ENCODE results near the gene SREBF1.

The SREBF1 gene

DNA sequence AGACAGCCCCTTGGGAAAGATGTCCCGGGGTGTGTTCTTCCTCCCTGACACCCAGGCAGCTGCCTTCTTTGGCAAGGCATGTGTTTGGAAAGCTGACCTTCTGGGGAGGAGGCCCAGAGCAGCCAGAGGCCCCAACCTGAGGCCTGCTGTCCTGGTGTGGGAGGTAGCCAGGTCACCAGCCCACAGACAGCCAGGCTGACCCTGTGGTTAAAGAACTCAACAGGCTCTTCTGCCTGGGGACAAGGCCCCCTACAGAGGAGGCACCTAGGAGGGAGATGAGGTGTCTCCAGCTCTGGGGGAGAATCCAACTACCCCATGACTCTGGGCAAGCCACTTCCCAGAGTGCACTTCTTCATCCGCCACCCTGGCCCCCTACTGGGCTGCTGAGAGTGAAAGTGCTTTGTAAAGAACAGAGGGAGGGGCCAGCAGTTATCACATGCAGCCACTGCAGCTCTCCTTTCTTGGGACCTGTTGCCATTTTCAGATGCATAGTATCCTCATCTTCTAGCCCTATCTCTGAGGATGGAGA, 13.1 kb upstream of the SREBF1 start:
- H3K27ac Mint-ChIP-seq = no peak overlapping the region
- DNase-seq (ENCODE audit: low spot score in 2 of 2) = peak in 1 of 2 donors; percentile 38
- no peaks in the 10 kb centered on the region for H3K27me3 Mint-ChIP-seq
- no peak overlapping the region for H3K4me3 Mint-ChIP-seq
- H3K4me1 Mint-ChIP-seq = peaks cover 2% of the 10 kb centered on the region
- H3K9me3 Mint-ChIP-seq = no peaks in the 10 kb centered on the region
- no peaks in the 10 kb centered on the region for H3K36me3 Mint-ChIP-seq
- peak; percentile 97 for ATAC-seq (ENCODE audit: low read depth)

DNA sequence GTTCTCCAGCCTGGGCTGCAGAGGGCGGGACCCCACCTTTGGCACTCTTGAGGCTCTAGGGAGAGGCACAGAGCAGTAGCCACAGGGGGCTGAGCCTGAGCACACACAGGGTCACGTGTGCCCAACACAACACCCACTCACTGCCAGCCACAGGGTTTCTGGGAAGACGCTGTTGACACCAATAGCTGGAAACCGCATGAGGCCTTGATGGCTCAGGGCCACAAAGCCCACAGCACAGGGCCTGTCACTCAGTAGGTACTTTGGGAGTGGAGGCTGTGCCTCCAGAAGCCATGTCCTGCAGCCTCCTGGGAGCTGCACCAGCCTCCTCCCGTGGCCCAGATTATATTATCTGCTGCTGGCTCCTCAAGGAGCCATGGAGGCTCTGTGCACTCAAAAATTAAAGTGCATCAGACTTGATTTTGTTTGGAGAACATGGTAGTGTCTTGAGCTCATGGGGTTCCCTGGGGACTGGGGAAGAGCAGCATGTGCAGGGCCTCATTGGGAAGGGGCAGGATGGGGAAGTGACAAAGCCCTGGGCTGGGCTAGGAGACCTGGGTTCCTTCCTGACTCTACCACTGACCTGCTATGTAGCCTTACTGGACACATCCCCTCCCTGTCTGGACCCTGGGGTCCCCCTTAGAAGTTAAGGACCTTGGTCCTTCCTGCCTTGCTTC, 12.5 kb upstream of the SREBF1 start:
- Mint-ChIP-seq H3K4me1 (peaks cover 2% of the 10 kb centered on the region), H3K4me3 (no peak overlapping the region), H3K27ac (no peak overlapping the region), H3K36me3 (no peaks in the 10 kb centered on the region), H3K9me3 (no peaks in the 10 kb centered on the region), H3K27me3 (no peaks in the 10 kb centered on the region)
- peak; percentile 41 for ATAC-seq (ENCODE audit: low read depth)
- no peak for DNase-seq (ENCODE audit: low spot score in 2 of 2)

DNA sequence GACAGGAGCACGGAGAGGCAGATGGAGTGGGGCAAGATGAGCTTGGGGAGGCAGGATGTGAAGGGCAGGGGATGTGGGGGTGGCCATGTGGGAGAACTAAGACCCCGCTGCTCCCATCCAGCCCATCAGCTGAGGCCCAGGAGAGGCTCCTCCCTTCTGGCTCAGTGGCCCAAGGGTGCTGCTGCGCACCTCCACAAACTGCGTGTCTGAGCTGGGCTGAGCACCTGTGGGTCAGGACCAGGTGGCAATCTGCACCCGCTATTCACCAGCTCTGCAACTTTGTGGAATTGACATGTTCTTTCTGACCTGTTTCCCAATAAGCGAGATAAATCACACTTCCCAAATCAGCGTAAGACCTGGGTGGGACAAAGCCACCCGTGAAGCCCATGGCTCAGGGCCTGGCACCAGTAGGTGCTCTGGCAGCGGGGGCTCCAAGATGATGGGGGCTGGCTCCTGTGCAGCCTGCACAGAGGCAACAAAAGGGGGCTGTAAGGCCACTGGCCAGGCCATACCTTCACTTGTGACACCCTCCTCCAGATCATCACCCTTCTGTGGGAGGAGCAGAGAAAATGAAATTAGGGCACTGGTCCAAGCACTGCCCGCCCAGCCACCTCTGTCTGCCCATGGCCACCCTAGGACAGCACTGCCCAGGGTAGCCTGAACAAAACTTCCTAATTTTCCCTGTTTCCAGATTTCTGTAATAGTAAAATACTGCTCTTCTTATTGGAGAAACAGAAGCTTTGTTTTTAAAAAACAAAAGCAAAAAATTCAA, 11.7 kb upstream of the SREBF1 start:
- H3K27me3 Mint-ChIP-seq = no peaks in the 10 kb centered on the region
- no peak for DNase-seq (ENCODE audit: low spot score in 2 of 2)
- peaks cover 2% of the 10 kb centered on the region for H3K4me1 Mint-ChIP-seq
- H3K36me3 Mint-ChIP-seq = no peaks in the 10 kb centered on the region
- H3K27ac Mint-ChIP-seq = no peak overlapping the region
- ATAC-seq (ENCODE audit: low read depth) = no peak
- H3K9me3 Mint-ChIP-seq = no peaks in the 10 kb centered on the region
- no peak overlapping the region for H3K4me3 Mint-ChIP-seq

DNA sequence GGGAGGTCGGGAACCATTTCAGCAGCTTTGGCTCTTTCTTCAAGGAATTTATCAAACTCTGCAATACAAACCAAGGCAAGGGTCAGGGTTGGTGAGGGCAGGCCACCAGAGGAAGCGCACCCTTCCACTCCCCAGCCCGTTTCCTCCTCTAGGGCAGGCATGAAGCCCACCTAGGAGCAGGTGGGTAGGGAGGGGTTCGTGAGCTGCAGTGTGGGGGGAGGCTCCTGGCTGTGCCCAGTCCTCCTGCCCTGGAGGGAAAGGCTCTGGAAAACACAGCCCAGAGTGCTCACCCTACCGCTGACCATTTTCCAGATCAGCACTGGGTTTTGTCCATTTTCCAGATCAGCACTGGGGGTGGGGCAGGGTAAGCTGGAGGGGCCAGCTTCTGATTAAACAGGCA, 10.9 kb upstream of the SREBF1 start:
- ATAC-seq (ENCODE audit: low read depth) = no peak
- Mint-ChIP-seq H3K4me3 (no peak overlapping the region), H3K9me3 (no peaks in the 10 kb centered on the region), H3K36me3 (no peaks in the 10 kb centered on the region), H3K4me1 (peaks cover 2% of the 10 kb centered on the region), H3K27ac (no peak overlapping the region), H3K27me3 (no peaks in the 10 kb centered on the region)
- DNase-seq (ENCODE audit: low spot score in 2 of 2) = no peak

- H3K27ac Mint-ChIP-seq = no peak overlapping the region
- ATAC-seq (ENCODE audit: low read depth) (no peak), DNase-seq (ENCODE audit: low spot score in 2 of 2) (no peak)
- peaks cover 2% of the 10 kb centered on the region for H3K4me1 Mint-ChIP-seq
- H3K9me3 Mint-ChIP-seq = no peaks in the 10 kb centered on the region
- H3K27me3 Mint-ChIP-seq = no peaks in the 10 kb centered on the region
- no peak overlapping the region for H3K4me3 Mint-ChIP-seq
- no peaks in the 10 kb centered on the region for H3K36me3 Mint-ChIP-seq
Measured at GRCh38 chr17:17847118-17847689, 10.4 kb upstream of the SREBF1 start.

DNA sequence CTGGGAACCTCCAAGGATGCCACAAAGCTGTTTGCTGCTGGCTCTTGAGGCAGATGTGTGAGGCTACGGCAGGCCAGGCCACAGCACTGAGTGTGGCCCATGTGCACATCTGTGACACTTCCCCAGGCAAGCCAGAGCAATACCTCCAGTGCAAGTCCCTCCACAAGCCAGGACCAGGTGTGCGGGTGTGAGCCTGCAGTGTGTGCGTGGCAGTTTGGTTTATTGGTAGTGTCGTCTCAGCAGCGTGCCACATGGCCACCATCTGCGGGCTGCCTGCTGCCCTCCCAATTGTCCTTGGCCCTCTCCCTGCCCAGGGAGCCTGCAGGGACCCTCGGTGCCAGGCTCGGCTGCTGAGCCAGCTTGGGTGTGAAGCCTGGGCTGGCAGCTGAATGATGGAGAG, 9.9 kb upstream of the SREBF1 start:
- Mint-ChIP-seq H3K27me3 (no peaks in the 10 kb centered on the region), H3K4me3 (no peak overlapping the region), H3K27ac (no peak overlapping the region), H3K4me1 (peaks cover 2% of the 10 kb centered on the region), H3K9me3 (no peaks in the 10 kb centered on the region), H3K36me3 (no peaks in the 10 kb centered on the region)
- ATAC-seq (ENCODE audit: low read depth) = no peak
- no peak for DNase-seq (ENCODE audit: low spot score in 2 of 2)

DNA sequence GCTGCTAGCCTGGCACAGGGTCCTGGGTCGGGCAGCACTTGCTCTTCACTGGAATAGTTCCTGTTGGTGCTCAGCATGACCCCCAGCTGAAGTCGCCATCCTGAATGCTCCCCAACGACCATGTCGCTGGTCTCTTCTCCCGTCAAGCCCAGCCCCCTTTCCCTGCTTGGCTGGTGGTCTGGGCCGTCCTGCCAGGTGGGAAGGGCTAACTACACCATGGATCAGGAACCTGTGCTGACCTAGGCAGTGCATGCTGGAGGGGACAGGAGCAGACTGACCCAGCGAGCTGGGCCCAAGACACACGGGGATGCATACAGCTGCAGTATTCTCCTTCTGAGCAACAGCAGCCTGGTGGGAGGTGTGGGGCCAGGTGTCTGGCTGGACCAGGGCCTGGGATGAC, 9.2 kb upstream of the SREBF1 start:
- Mint-ChIP-seq H3K27me3 (no peaks in the 10 kb centered on the region), H3K4me1 (peaks cover 4% of the 10 kb centered on the region), H3K27ac (no peak overlapping the region), H3K9me3 (no peaks in the 10 kb centered on the region), H3K36me3 (no peaks in the 10 kb centered on the region), H3K4me3 (no peak overlapping the region)
- ATAC-seq (ENCODE audit: low read depth) (no peak), DNase-seq (ENCODE audit: low spot score in 2 of 2) (no peak)

DNA sequence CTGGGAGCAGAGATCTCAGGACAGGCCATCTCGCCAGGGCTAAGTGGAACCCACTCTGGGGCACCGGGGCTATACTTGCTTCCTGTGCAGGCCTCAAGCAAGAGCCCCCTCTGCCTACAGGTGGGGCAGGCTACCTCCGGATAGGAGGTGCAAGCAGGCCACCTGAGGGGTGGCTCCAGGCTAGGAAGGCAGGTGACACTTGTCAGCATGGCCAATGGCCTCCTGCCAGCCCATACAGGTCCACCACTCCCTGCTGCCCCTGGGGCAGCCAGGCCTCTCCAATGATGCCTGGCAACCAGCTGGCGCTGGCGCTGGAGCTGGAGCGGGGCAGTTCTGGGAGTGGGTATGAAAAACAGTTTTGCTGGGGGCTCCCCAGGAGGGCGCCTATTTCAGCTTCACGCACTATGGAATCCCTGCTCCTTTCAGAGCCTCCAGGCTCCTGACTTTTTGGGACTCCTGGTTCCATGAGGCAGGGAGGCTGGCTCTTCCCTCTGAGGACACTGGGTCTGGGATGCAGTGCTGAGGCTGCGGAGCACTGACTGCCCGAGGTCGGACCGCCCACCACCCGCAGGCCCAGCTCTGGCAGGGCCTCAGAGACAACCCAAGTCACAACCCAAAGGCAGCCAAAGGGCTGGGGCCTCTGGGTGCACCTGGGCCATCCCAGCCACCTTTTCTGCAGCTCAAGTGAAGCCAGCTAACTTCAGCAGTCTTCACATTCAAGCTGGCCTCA, 8.4 kb upstream of the SREBF1 start:
- DNase-seq (ENCODE audit: low spot score in 2 of 2) = no peak
- Mint-ChIP-seq H3K27me3 (no peaks in the 10 kb centered on the region), H3K4me3 (no peak overlapping the region)

DNA sequence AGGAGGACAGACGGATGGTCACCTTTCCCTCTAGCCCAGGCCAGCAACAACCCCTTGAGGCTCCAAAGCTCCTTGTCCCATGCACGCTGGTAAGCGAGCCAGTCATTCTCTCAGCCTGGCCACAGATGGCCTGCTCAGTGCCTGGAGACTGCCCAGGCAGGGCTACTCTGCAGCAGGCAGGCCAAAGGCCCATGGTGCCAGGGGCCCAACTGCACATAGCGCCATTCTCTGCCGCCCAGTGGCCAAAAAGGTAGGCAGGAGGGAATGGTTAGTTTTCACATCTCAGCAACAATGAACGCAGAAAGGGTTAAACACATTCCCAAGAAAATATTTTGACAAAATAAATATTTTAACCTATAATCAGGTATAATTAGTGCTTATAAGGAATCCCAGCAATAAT, 7.7 kb upstream of the SREBF1 start:
- Mint-ChIP-seq H3K36me3 (no peaks in the 10 kb centered on the region), H3K4me1 (peaks cover 8% of the 10 kb centered on the region), H3K9me3 (no peaks in the 10 kb centered on the region), H3K4me3 (no peak overlapping the region), H3K27me3 (no peaks in the 10 kb centered on the region), H3K27ac (no peak overlapping the region)
- ATAC-seq (ENCODE audit: low read depth) = no peak
- DNase-seq (ENCODE audit: low spot score in 2 of 2) = no peak

More for the DNA sequence above, 8.4 kb upstream of the SREBF1 start:
- Mint-ChIP-seq H3K4me1 (peaks cover 8% of the 10 kb centered on the region), H3K9me3 (no peaks in the 10 kb centered on the region), H3K36me3 (no peaks in the 10 kb centered on the region), H3K27ac (no peak overlapping the region)
- ATAC-seq (ENCODE audit: low read depth) = no peak

GRCh38 chr17:17844079-17844478, 7.3 kb upstream of the SREBF1 start:
- Mint-ChIP-seq H3K27me3 (no peaks in the 10 kb centered on the region), H3K4me3 (no peak overlapping the region), H3K9me3 (no peaks in the 10 kb centered on the region), H3K36me3 (no peaks in the 10 kb centered on the region), H3K4me1 (peaks cover 6% of the 10 kb centered on the region), H3K27ac (no peak overlapping the region)
- no peak for ATAC-seq (ENCODE audit: low read depth)
- DNase-seq (ENCODE audit: low spot score in 2 of 2) = no peak

- no peaks in the 10 kb centered on the region for H3K9me3 Mint-ChIP-seq
- H3K36me3 Mint-ChIP-seq = no peaks in the 10 kb centered on the region
- H3K27me3 Mint-ChIP-seq = no peaks in the 10 kb centered on the region
- no peak for ATAC-seq (ENCODE audit: low read depth)
- no peak for DNase-seq (ENCODE audit: low spot score in 2 of 2)
- H3K4me1 Mint-ChIP-seq = peaks cover 6% of the 10 kb centered on the region
- peak overlapping the region; percentile 18 for H3K27ac Mint-ChIP-seq
- no peak overlapping the region for H3K4me3 Mint-ChIP-seq
Measured at GRCh38 chr17:17843096-17843495, 6.3 kb upstream of the SREBF1 start.

DNA sequence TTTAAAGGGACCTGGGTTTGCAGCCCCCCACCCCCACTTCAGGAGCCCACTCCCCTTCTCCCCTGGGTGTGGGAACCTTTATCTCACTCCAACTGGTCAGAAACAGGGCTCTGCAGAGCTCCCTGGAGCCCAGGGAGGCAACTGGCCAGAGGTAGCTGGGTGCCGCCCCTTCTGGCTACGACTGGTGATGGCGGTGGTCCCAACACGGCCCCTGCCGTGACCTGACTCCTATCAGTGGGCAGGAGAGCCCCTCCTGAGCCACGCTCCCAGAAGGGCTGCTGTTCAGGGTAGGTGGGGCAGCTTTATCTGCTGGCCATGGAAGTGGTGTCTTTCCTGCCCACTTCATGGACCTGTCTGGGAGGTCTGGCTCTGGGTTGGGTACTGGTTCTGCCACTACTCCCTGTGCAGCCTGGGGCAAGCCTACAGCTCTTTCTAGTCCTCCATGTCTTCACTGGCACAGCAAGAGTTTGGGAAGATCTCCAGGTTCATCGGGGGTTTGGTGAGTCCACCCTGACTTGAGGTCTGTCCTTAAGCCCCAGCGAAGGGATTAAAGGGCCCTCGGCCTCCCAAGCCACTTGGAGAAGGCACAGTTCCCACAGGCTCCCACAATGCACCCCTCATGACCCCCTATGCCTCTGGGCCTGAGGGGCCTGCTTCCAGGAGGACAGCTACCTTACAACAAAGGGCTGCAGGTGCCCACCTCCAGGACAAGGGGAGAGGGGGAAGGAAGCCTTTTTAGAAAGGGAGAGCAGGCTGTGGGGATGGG, 5.5 kb upstream of the SREBF1 start:
- Mint-ChIP-seq H3K27ac (peak overlapping the region; percentile 18), H3K36me3 (no peaks in the 10 kb centered on the region), H3K4me1 (peaks cover 11% of the 10 kb centered on the region), H3K9me3 (no peaks in the 10 kb centered on the region), H3K27me3 (no peaks in the 10 kb centered on the region), H3K4me3 (no peak overlapping the region)
- ATAC-seq (ENCODE audit: low read depth) = no peak
- no peak for DNase-seq (ENCODE audit: low spot score in 2 of 2)

DNA sequence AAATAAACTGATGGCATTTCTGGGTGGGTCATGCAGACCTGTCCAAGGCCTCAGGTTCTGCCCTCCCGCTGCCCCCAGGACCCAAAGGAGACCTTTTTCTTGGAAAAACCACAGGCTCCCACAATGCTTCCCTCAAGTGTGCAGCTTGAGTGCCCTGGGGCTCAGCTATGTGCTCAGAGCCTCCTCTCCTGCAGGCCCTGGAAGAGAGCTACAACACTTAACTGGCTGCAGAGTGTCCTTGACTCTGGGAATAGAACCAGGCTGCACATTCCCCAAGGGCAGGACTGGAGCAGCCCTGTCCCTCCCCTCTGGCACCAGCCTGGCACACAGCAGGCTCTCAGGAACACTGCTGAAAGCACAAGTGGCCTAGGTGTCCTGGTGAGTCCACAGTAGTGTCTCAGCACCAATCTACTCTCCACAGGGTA, 4.8 kb upstream of the SREBF1 start:
- no peaks in the 10 kb centered on the region for H3K27me3 Mint-ChIP-seq
- ATAC-seq (ENCODE audit: low read depth) = no peak
- H3K27ac Mint-ChIP-seq = peak overlapping the region; percentile 89
- H3K36me3 Mint-ChIP-seq = no peaks in the 10 kb centered on the region
- peaks cover 15% of the 10 kb centered on the region for H3K4me1 Mint-ChIP-seq
- H3K4me3 Mint-ChIP-seq = no peak overlapping the region
- no peaks in the 10 kb centered on the region for H3K9me3 Mint-ChIP-seq
- DNase-seq (ENCODE audit: low spot score in 2 of 2) = no peak

Measured in memory B cell (primary cell).